Heart right ventricle (tissue), 16 donors: ENCODE data around the gene TMTC3. TPM values are rescaled to one million over a fixed set of nuclear protein-coding genes. Genes with fewer than 3 reads are reported as not detected.

ENCODE experiments used
- ATAC-seq, 8 donors: fragments of 200-7000 bp; cut with Tn5 transposase; one replicate each; pipeline ENCODE4 v1.9.1; 2020; ENCODE audit warnings: mild to moderate bottlenecking in 8 of 8, moderate library complexity in 8 of 8, moderate number of reproducible peaks in 1 of 8
- DNase-seq, 2 donors: peaks; one replicate each; pipeline ENCODE4 v3.0.0-alpha.2; 2020
- H3K27ac ChIP-seq, 10 donors: fragments of 200-600 bp; sonication (generic) in 2 of 10; one replicate each; pipeline versions ENCODE4 v1.5.0 to v1.8.0; 2020 to 2022; ENCODE audit warnings: mild to moderate bottlenecking in 3 of 10
- H3K27me3 ChIP-seq, 7 donors: fragments of 200-600 bp; one replicate each; pipeline ENCODE4 v1.8.0; 2021 to 2022; ENCODE audit warnings: mild to moderate bottlenecking in 2 of 7
- H3K36me3 ChIP-seq, 9 donors: fragments of 200-600 bp; sonication (generic) in 1 of 9; one replicate each; pipeline versions ENCODE4 v1.5.0 to v1.8.0; 2020 to 2022; ENCODE audit warnings: mild to moderate bottlenecking in 2 of 9
- H3K4me1 ChIP-seq, 9 donors: fragments of 200-600 bp; sonication (generic) in 1 of 9; one replicate each; pipeline versions ENCODE4 v1.5.0 to v1.8.0; 2020 to 2022; ENCODE audit warnings: mild to moderate bottlenecking in 4 of 9
- H3K4me3 ChIP-seq, 10 donors: fragments of 200-600 bp; sonication (generic) in 2 of 10; one replicate each; pipeline versions ENCODE4 v1.5.0 to v1.8.0; 2020 to 2022; ENCODE audit warnings: mild to moderate bottlenecking in 7 of 10, moderate library complexity in 2 of 10
- H3K9me3 ChIP-seq, 11 donors: fragments of 200-600 bp in 10 of 11; sonication (generic) in 2 of 11; one replicate each; pipeline versions ENCODE4 v1.5.0 to v1.8.0; 2013 to 2022; ENCODE audit warnings: mild to moderate bottlenecking in 2 of 11, control low read depth in 1 of 11, moderate library complexity in 1 of 11
- WGBS, 2 donors: extraction: QIAGEN DNeasy Blood & Tissue Kit; methylation state at CpG; one replicate each; pipeline ENCODE4 v1.1.7; 2013; ENCODE audit warnings: inconsistent platforms in 1 of 2; 5-methylcytosine and 5-hydroxymethylcytosine counted together
- intact Hi-C, 10 donors: fragments of 100-400 bp; cut with DNase I; formaldehyde crosslinking; loops; one replicate each; pipeline versions ENCODE4 v1.11.1 to v1.14.2; 2022
- long read RNA-seq, 3 donors: library from polyadenylated mRNA; unstranded; transcript quantifications; one replicate each; pipeline ENCODE4 v2.0.0, GENCODE V29; 2020 to 2021
- polyA plus RNA-seq, 2 donors: library from polyadenylated mRNA; stranded (reverse); fragments of 200-250 nt; gene quantifications; one replicate each; pipeline ENCODE4 v1.2.3, GENCODE V29; 2013
- total RNA-seq, 10 donors: library from RNA; stranded (reverse); fragmentation: NEBNext Ultra II Directional in 3 of 10; extraction: Animal tissue kit (Norgen Biotek cat#: 25700) in 3 of 10; gene quantifications; one replicate each; pipeline versions ENCODE4 v1.2.1 to v1.2.4, GENCODE V29; 2021 to 2023
- TF ChIP-seq, protein P1 (sequence below), 9 donors: fragments of 200-600 bp; sonication (generic) in 2 of 9; IDR thresholded peaks; one replicate each; pipeline versions ENCODE4 v1.5.0 to v1.8.0; 2021 to 2022; ENCODE audit warnings: antibody characterized with exemption in 9 of 9, mild to moderate bottlenecking in 5 of 9, moderate library complexity in 1 of 9
- donor health status: Arrhythmogenic right ventricular cardiomyopathy.
- donor health status: ischemic (EF 13 %, LVEDD 7.1; RV severe dilation, severe dysfunction).
- donor health status: healthy with polysubstance abuse.
- donor health status: DM: no; HTN: yes; CAD: no.
- donor health status: DM: no; HTN: no; CAD: no.
- donor health status: ischemic (EF 25% LVEDD 6.9; RV normal size, moderate dysfunction).
- donor health status: ischemic (EF 25% LVEDD 5.7; RV mildly dilated, moderate dysfunction).
- donor health status: healthy.
- donor health status: DM: yes; HTN: yes; CAD: no.
- donor health status: Ischemic cardiomyopathy.
- donor health status: ischemic (EF 35%, LVEDD 5.7; RV mildly dilated, moderate dysfunction).
- donor health status: nonischemic (EF 11% LVEDD 7.7; RV severe dilation, severe dysfunction).
- donor health status: DM: yes; HTN: yes; CAD: no.
- donor health status: PGD.
- donor health status: ischemic (EF 29% LVEDD 5.4; RV normal size, mild dysfunction).
- donor health status: nonischemic (EF 23%, LVEDD 6.1; RV moderate dilation, normal function).

TMTC3 gene
- total RNA-seq: 10 to 100 TPM in 3 of 10 donors, 1 to 10 TPM in 7; 6.5 to 11.9 (median 9.0) TPM
- polyA plus RNA-seq: 1 to 10 TPM; 2.7 TPM
- long read RNA-seq, donor 1, full-length matches to known transcripts: 1 of 4 reads
- long read RNA-seq, donor 1, partial matches to known transcripts: 2 of 4 reads
- long read RNA-seq, donor 1, other reads (novel, unspliced or antisense): 1 of 4 reads
- long read RNA-seq, donor 2, full-length matches to known transcripts: 1 of 1 reads
- long read RNA-seq, donor 2, partial matches to known transcripts: 0 of 1 reads
- long read RNA-seq, donor 2, other reads (novel, unspliced or antisense): 0 of 1 reads
- long read RNA-seq, donor 3, full-length matches to known transcripts: 6 of 16 reads
- long read RNA-seq, donor 3, partial matches to known transcripts: 4 of 16 reads
- long read RNA-seq, donor 3, other reads (novel, unspliced or antisense): 6 of 16 reads

GRCh38 chr12:88141774-88142609, at the start of gene TMTC3, which contains the start of gene CEP290:
TSS of gene TMTC3 (plus strand) at chr12:88142307. CDS start at chr12:88148316, 6,009 bp downstream.
TSS of gene CEP290 (minus strand) at chr12:88142088. CDS start at chr12:88141307, 781 bp downstream.
- DNase-seq (peak; percentile 88 to 98), ATAC-seq (peak; percentile 99 to 100 (median 99))
- no peaks in the 10 kb centered on the region for H3K9me3 ChIP-seq
- peaks cover 0 to 28% (median 20%) of the 10 kb centered on the region in 9 donors for H3K4me1 ChIP-seq
- peak within 1 kb of the TSS in 9 of 10 donors; percentile 48 to 86 (median 78) for H3K27ac ChIP-seq
- WGBS, 2 donors: 0% methylated on average over 49 of the region's 49 CpGs
- H3K36me3 ChIP-seq: peaks cover 0 to 29% (median 0%) of the 10 kb centered on the region in 9 donors
- intact Hi-C loops: loop anchor here in 3 of 10 donors (10.0 kb wide), 2 partner anchors 443 to 853 kb away; partner anchors contain the start of gene KITLG (in 1 of the 3)
- H3K27me3 ChIP-seq: no peaks in the 10 kb centered on the region
- H3K4me3 ChIP-seq: peak within 1 kb of the TSS; percentile 46 to 91 (median 74)
- TF ChIP-seq, protein P1, sequence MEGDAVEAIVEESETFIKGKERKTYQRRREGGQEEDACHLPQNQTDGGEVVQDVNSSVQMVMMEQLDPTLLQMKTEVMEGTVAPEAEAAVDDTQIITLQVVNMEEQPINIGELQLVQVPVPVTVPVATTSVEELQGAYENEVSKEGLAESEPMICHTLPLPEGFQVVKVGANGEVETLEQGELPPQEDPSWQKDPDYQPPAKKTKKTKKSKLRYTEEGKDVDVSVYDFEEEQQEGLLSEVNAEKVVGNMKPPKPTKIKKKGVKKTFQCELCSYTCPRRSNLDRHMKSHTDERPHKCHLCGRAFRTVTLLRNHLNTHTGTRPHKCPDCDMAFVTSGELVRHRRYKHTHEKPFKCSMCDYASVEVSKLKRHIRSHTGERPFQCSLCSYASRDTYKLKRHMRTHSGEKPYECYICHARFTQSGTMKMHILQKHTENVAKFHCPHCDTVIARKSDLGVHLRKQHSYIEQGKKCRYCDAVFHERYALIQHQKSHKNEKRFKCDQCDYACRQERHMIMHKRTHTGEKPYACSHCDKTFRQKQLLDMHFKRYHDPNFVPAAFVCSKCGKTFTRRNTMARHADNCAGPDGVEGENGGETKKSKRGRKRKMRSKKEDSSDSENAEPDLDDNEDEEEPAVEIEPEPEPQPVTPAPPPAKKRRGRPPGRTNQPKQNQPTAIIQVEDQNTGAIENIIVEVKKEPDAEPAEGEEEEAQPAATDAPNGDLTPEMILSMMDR (IDR thresholded peaks at IDR 0.05): no peak

GRCh38 chr12:88092771-88093170, 49.3 kb upstream of the TMTC3 start:
- no peaks in the 10 kb centered on the region for H3K27me3 ChIP-seq
- no peaks in the 10 kb centered on the region for H3K4me1 ChIP-seq
- DNase-seq (no peak), ATAC-seq (no peak)
- TF ChIP-seq, protein P1 (IDR thresholded peaks at IDR 0.05): no peak
- intact Hi-C loops: no loop called here
- H3K27ac ChIP-seq: no peak overlapping the region
- no peak overlapping the region for H3K4me3 ChIP-seq
- peaks cover 0 to 88% (median 13%) of the 10 kb centered on the region in 9 donors for H3K36me3 ChIP-seq
- H3K9me3 ChIP-seq: no peaks in the 10 kb centered on the region

DNA sequence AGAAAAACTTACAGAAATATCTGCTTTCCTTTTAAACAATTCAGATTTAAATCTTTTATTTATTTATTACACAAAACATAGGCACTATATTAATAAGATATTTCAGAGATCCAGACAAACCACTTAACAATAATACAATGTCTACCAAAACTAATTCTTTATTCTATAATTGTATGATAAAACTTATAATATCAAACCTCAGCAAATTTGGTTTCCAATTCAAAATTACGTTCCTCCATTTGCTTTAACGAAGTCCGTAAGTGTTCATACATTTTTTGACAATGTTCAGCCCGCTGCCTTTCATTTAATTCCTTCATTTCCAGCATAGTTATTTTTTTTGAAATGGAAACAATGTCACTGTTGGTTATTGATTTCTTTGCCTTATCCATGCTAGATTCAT, 48.5 kb upstream of the TMTC3 start:
- Histone ChIP-seq H3K4me1 (no peaks in the 10 kb centered on the region), H3K36me3 (peaks cover 0 to 88% (median 11%) of the 10 kb centered on the region in 9 donors), H3K4me3 (no peak overlapping the region), H3K27ac (no peak overlapping the region), H3K9me3 (no peaks in the 10 kb centered on the region), H3K27me3 (no peaks in the 10 kb centered on the region)
- TF ChIP-seq, protein P1 (IDR thresholded peaks at IDR 0.05): no peak
- DNase-seq: no peak
- ATAC-seq: no peak
- intact Hi-C loops: no loop called here
- 96 to 98% methylated on average over 4 of the region's 4 CpGs for WGBS, 2 donors

DNA sequence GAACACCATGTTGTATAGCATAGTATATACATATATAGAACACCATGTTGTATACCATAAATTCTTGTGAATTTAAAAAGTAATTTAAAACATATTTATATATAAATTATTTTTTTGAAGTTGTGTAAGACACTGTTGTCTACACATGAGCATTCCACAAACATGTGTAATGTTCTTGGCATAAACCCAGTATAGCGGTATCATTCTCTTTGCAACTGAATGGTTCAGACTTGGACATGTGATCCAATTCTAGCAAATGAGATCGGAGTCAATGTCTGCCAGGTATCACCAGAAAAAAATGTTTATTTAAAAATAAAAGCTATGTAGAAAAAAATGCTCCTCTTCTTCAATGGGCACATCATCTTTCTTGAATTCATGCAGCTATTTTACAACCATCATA, 34.1 kb upstream of the TMTC3 start:
- H3K27ac ChIP-seq: no peak overlapping the region
- TF ChIP-seq, protein P1 (IDR thresholded peaks at IDR 0.05): no peak
- no peaks in the 10 kb centered on the region for H3K9me3 ChIP-seq
- intact Hi-C loops: loop anchor here in 1 of 10 donors (10.0 kb wide), 1 partner anchor 887 kb away; no protein-coding TSS in a partner anchor
- ATAC-seq (no peak), DNase-seq (no peak)
- peaks cover 0 to 4% (median 0%) of the 10 kb centered on the region in 9 donors for H3K4me1 ChIP-seq
- peaks cover 0 to 96% (median 27%) of the 10 kb centered on the region in 9 donors for H3K36me3 ChIP-seq
- no peaks in the 10 kb centered on the region for H3K27me3 ChIP-seq
- 99% methylated on average over 2 of the region's 2 CpGs for WGBS, 2 donors
- H3K4me3 ChIP-seq: no peak overlapping the region
